Measurements from ENCODE around the gene COQ7. TPM values are rescaled to one million over a fixed set of nuclear protein-coding genes. Genes with fewer than 3 reads are reported as not detected.

The COQ7 gene
- total and polyA plus RNA-seq, 2 donors: 22.1 to 23.8 TPM

GRCh38 chr16:19110537-19111360, 43.3 kb downstream of the COQ7 start:
- WGBS: 78% methylated on average over 4 of the region's 4 CpGs
- no peaks in the 10 kb centered on the region for H3K36me3 ChIP-seq (ENCODE audit: insufficient read depth)
- no peak overlapping the region for H3K27ac ChIP-seq (ENCODE audit: low read depth)
- peaks cover 2% of the 10 kb centered on the region for H3K4me1 ChIP-seq (ENCODE audit: insufficient read depth)
- no peak overlapping the region for H3K4me3 ChIP-seq (ENCODE audit: low read depth, low read length)
- DNase-seq (ENCODE audit: extremely low spot score): no peak

- H3K36me3 ChIP-seq (ENCODE audit: insufficient read depth): no peaks in the 10 kb centered on the region
- H3K4me1 ChIP-seq (ENCODE audit: insufficient read depth): peaks cover 3% of the 10 kb centered on the region
- no peak for DNase-seq (ENCODE audit: extremely low spot score)
- 93% methylated on average over 2 of the region's 2 CpGs for WGBS
- H3K4me3 ChIP-seq (ENCODE audit: low read depth, low read length): no peak overlapping the region
- no peak overlapping the region for H3K27ac ChIP-seq (ENCODE audit: low read depth)
Measured at GRCh38 chr16:19112099-19112407, 44.6 kb downstream of the COQ7 start.

- Histone ChIP-seq H3K4me1 (ENCODE audit: insufficient read depth) (peaks cover 3% of the 10 kb centered on the region), H3K4me3 (ENCODE audit: low read depth, low read length) (peak within 1 kb of the TSS; percentile 88), H3K36me3 (ENCODE audit: insufficient read depth) (no peaks in the 10 kb centered on the region), H3K27ac (ENCODE audit: low read depth) (peak within 1 kb of the TSS; percentile 97)
- 1% methylated on average over 74 of the region's 74 CpGs for WGBS
- DNase-seq (ENCODE audit: extremely low spot score): no peak
Measured at GRCh38 chr16:19113577-19114358, 46.4 kb downstream of the COQ7 start, which contains the start of gene ITPRIPL2. ITPRIPL2 (plus strand) TSS chr16:19113964; CDS start chr16:19114462, 498 bp downstream.

- 6% methylated on average over 80 of the region's 80 CpGs for WGBS
- DNase-seq (ENCODE audit: extremely low spot score): no peak
- no peaks in the 10 kb centered on the region for H3K36me3 ChIP-seq (ENCODE audit: insufficient read depth)
- H3K4me3 ChIP-seq (ENCODE audit: low read depth, low read length): peak overlapping the region; percentile 88
- H3K4me1 ChIP-seq (ENCODE audit: insufficient read depth): peaks cover 3% of the 10 kb centered on the region
- H3K27ac ChIP-seq (ENCODE audit: low read depth): peak overlapping the region; percentile 97
Measured at GRCh38 chr16:19114359-19115147, 47.1 kb downstream of the COQ7 start.

- Histone ChIP-seq H3K27ac (ENCODE audit: low read depth) (peak overlapping the region; percentile 97), H3K4me3 (ENCODE audit: low read depth, low read length) (peak overlapping the region; percentile 88), H3K36me3 (ENCODE audit: insufficient read depth) (no peaks in the 10 kb centered on the region), H3K4me1 (ENCODE audit: insufficient read depth) (peaks cover 3% of the 10 kb centered on the region)
- WGBS: 76% methylated on average over 50 of the region's 50 CpGs
- DNase-seq (ENCODE audit: extremely low spot score): no peak
Measured at GRCh38 chr16:19115148-19116021, 48.0 kb downstream of the COQ7 start.

- 60% methylated on average over 6 of the region's 6 CpGs for WGBS
- no peak overlapping the region for H3K4me3 ChIP-seq (ENCODE audit: low read depth, low read length)
- peaks cover 5% of the 10 kb centered on the region for H3K4me1 ChIP-seq (ENCODE audit: insufficient read depth)
- no peak overlapping the region for H3K27ac ChIP-seq (ENCODE audit: low read depth)
- H3K36me3 ChIP-seq (ENCODE audit: insufficient read depth): no peaks in the 10 kb centered on the region
- no peak for DNase-seq (ENCODE audit: extremely low spot score)
Measured at GRCh38 chr16:19116711-19117449, 49.5 kb downstream of the COQ7 start.

GRCh38 chr16:19118938-19119431, 51.6 kb downstream of the COQ7 start:
- 23% methylated on average over 6 of the region's 6 CpGs for WGBS
- H3K36me3 ChIP-seq (ENCODE audit: insufficient read depth): no peaks in the 10 kb centered on the region
- no peak for DNase-seq (ENCODE audit: extremely low spot score)
- no peak overlapping the region for H3K4me3 ChIP-seq (ENCODE audit: low read depth, low read length)
- peak overlapping the region; percentile 90 for H3K27ac ChIP-seq (ENCODE audit: low read depth)
- H3K4me1 ChIP-seq (ENCODE audit: insufficient read depth): peaks cover 5% of the 10 kb centered on the region

- 24% methylated on average over 5 of the region's 5 CpGs for WGBS
- DNase-seq (ENCODE audit: extremely low spot score): no peak
- no peak overlapping the region for H3K4me3 ChIP-seq (ENCODE audit: low read depth, low read length)
- H3K36me3 ChIP-seq (ENCODE audit: insufficient read depth): no peaks in the 10 kb centered on the region
- peak overlapping the region; percentile 90 for H3K27ac ChIP-seq (ENCODE audit: low read depth)
- peaks cover 5% of the 10 kb centered on the region for H3K4me1 ChIP-seq (ENCODE audit: insufficient read depth)
Measured at GRCh38 chr16:19119564-19119963, 52.1 kb downstream of the COQ7 start.

- no peaks in the 10 kb centered on the region for H3K36me3 ChIP-seq (ENCODE audit: insufficient read depth)
- WGBS: 63% methylated on average over 6 of the region's 6 CpGs
- H3K4me1 ChIP-seq (ENCODE audit: insufficient read depth): peaks cover 2% of the 10 kb centered on the region
- no peak for DNase-seq (ENCODE audit: extremely low spot score)
- H3K27ac ChIP-seq (ENCODE audit: low read depth): no peak overlapping the region
- H3K4me3 ChIP-seq (ENCODE audit: low read depth, low read length): no peak overlapping the region
Measured at GRCh38 chr16:19123535-19124178, 56.2 kb downstream of the COQ7 start.

- Histone ChIP-seq H3K4me1 (ENCODE audit: insufficient read depth) (peaks cover 2% of the 10 kb centered on the region), H3K27ac (ENCODE audit: low read depth) (no peak overlapping the region), H3K36me3 (ENCODE audit: insufficient read depth) (no peaks in the 10 kb centered on the region), H3K4me3 (ENCODE audit: low read depth, low read length) (no peak overlapping the region)
- DNase-seq (ENCODE audit: extremely low spot score): no peak
Measured at GRCh38 chr16:19126300-19126699, 58.9 kb downstream of the COQ7 start.

- Histone ChIP-seq H3K4me1 (ENCODE audit: insufficient read depth) (peaks cover 2% of the 10 kb centered on the region), H3K36me3 (ENCODE audit: insufficient read depth) (no peaks in the 10 kb centered on the region), H3K4me3 (ENCODE audit: low read depth, low read length) (no peak overlapping the region), H3K27ac (ENCODE audit: low read depth) (no peak overlapping the region)
- DNase-seq (ENCODE audit: extremely low spot score): no peak
- 81% methylated on average over 3 of the region's 3 CpGs for WGBS
Measured at GRCh38 chr16:19127205-19127604, 59.8 kb downstream of the COQ7 start.

- Histone ChIP-seq H3K36me3 (ENCODE audit: insufficient read depth) (no peaks in the 10 kb centered on the region), H3K27ac (ENCODE audit: low read depth) (no peak overlapping the region), H3K4me3 (ENCODE audit: low read depth, low read length) (no peak overlapping the region), H3K4me1 (ENCODE audit: insufficient read depth) (peaks cover 2% of the 10 kb centered on the region)
- WGBS: 73% methylated on average over 3 of the region's 3 CpGs
- no peak for DNase-seq (ENCODE audit: extremely low spot score)
Measured at GRCh38 chr16:19127674-19128131, 60.3 kb downstream of the COQ7 start.

Measured in urinary bladder (tissue), 4 donors.